CD14-positive monocyte (primary cell): ENCODE results near the gene RASSF5. TPM values are rescaled to one million over a fixed set of nuclear protein-coding genes. Genes with fewer than 3 reads are reported as not detected.
A peak's percentile ranks its signal among the peaks of the same experiment; 100 is the strongest.

Experiments used
- DNase-seq, 3 donors: peaks; one replicate each; pipeline ENCODE4 v3.0.0-alpha.2; 2011 to 2022
- H2AFZ ChIP-seq: 2 replicates; pipeline ENCODE4 v1.6.0; 2012; ENCODE audit warnings: mild to moderate bottlenecking, low read depth, low read length, inconsistent platforms; ENCODE audit not compliant: insufficient read depth, poor library complexity, severe bottlenecking
- H3K27ac ChIP-seq, 2 donors: 1 replicate in 1 of 2; 2 replicates in 1 of 2; pipeline ENCODE4 v1.5.1; 2012 to 2013; ENCODE audit warnings: low read length in 2 of 2, control low read depth in 1 of 2, inconsistent platforms in 1 of 2, low read depth in 1 of 2, mild to moderate bottlenecking in 1 of 2
- H3K27me3 ChIP-seq, 2 donors: one replicate each; pipeline versions ENCODE4 v1.6.0 to v1.6.1; 2011 to 2013; ENCODE audit warnings: low read length in 2 of 2; ENCODE audit not compliant: control insufficient read depth in 2 of 2, insufficient read depth in 2 of 2
- H3K36me3 ChIP-seq, 2 donors: replicated peaks in 1 of 2; 1 replicate in 1 of 2; 2 replicates in 1 of 2; pipeline versions ENCODE4 v1.5.1 to v1.6.1; 2012 to 2013; ENCODE audit warnings: low read length in 2 of 2, control low read depth in 1 of 2, inconsistent platforms in 1 of 2, mild to moderate bottlenecking in 1 of 2; ENCODE audit not compliant: insufficient read depth in 2 of 2, control insufficient read depth in 1 of 2
- H3K4me1 ChIP-seq, 2 donors: 1 replicate in 1 of 2; 2 replicates in 1 of 2; pipeline versions ENCODE4 v1.5.1 to v1.6.1; 2012 to 2013; ENCODE audit warnings: low read length in 2 of 2, control low read depth in 1 of 2, inconsistent platforms in 1 of 2, mild to moderate bottlenecking in 1 of 2, moderate library complexity in 1 of 2; ENCODE audit not compliant: insufficient read depth in 2 of 2, control insufficient read depth in 1 of 2
- H3K4me2 ChIP-seq: replicated peaks from 2 replicates; pipeline ENCODE3; 2012; ENCODE audit warnings: low read length, moderate library complexity, mild to moderate bottlenecking; ENCODE audit not compliant: poor library complexity, severe bottlenecking; ENCODE audit errors: extremely low read depth
- H3K4me3 ChIP-seq, 3 experiments: fragments of 200-600 bp in 1 of 3; sonication (generic) in 1 of 3; replicated peaks in 1 of 3; 1 replicate in 2 of 3; 2 replicates in 1 of 3; pipeline ENCODE4 v1.5.1; 2011 to 2013; ENCODE audit warnings: low read length in 3 of 3, mild to moderate bottlenecking in 3 of 3, control low read depth in 2 of 3, low read depth in 2 of 3, inconsistent platforms in 1 of 3, moderate library complexity in 1 of 3
- H3K79me2 ChIP-seq: 2 replicates; pipeline ENCODE4 v1.6.0; 2012; ENCODE audit warnings: mild to moderate bottlenecking, control low read depth, inconsistent platforms, low read length, moderate library complexity; ENCODE audit not compliant: insufficient read depth
- H3K9ac ChIP-seq: 2 replicates; pipeline ENCODE4 v1.6.0; 2017; ENCODE audit warnings: low read length, mild to moderate bottlenecking; ENCODE audit not compliant: insufficient read depth, poor library complexity, severe bottlenecking
- H3K9me3 ChIP-seq, 2 donors: replicated peaks in 1 of 2; 1 replicate in 1 of 2; 2 replicates in 1 of 2; pipeline versions ENCODE4 v1.5.1 to v1.6.1; 2012 to 2013; ENCODE audit warnings: low read length in 2 of 2, control low read depth in 1 of 2; ENCODE audit not compliant: control insufficient read depth in 1 of 2, insufficient read depth in 1 of 2
- H4K20me1 ChIP-seq: 2 replicates; pipeline ENCODE4 v1.6.0; 2012; ENCODE audit warnings: mild to moderate bottlenecking, low read length, control low read depth, moderate library complexity; ENCODE audit not compliant: insufficient read depth
- H3K27ac Mint-ChIP-seq, 7 donors: one replicate each; pipeline ENCODE4 v1.8.0; 2020; ENCODE audit warnings: mild to moderate bottlenecking in 7 of 7, mixed read lengths in 7 of 7, moderate library complexity in 6 of 7, inconsistent platforms in 2 of 7
- H3K27me3 Mint-ChIP-seq, 3 donors: one replicate each; pipeline ENCODE4 v1.8.0; 2021 to 2022; ENCODE audit warnings: low read depth in 3 of 3, mild to moderate bottlenecking in 3 of 3, mixed read lengths in 3 of 3, moderate library complexity in 3 of 3, inconsistent platforms in 1 of 3
- H3K36me3 Mint-ChIP-seq, 2 donors: one replicate each; pipeline ENCODE4 v1.8.0; 2020; ENCODE audit warnings: mixed read lengths in 2 of 2, inconsistent platforms in 1 of 2, mild to moderate bottlenecking in 1 of 2
- H3K4me1 Mint-ChIP-seq: one replicate; pipeline ENCODE4 v1.8.0; 2020; ENCODE audit warnings: mild to moderate bottlenecking, mixed read lengths
- H3K4me3 Mint-ChIP-seq, 2 donors: one replicate each; pipeline ENCODE4 v1.8.0; 2020; ENCODE audit warnings: mild to moderate bottlenecking in 2 of 2, mixed read lengths in 2 of 2, moderate library complexity in 1 of 2
- H3K9me3 Mint-ChIP-seq, 7 donors: one replicate each; pipeline ENCODE4 v1.8.0; 2020 to 2022; ENCODE audit warnings: mixed read lengths in 7 of 7, mild to moderate bottlenecking in 6 of 7, moderate library complexity in 6 of 7, inconsistent platforms in 2 of 7
- CTCF ChIP-seq: fragments of 200-600 bp; IDR thresholded peaks from one replicate; pipeline ENCODE4 v1.8.0; 2022; ENCODE audit warnings: antibody characterized with exemption, mild to moderate bottlenecking
- WGBS: methylation state at CpG from one replicate; pipeline ENCODE4 v1.1.5; 2013; ENCODE audit warnings: missing lambda C conversion rate; ENCODE audit not compliant: insufficient coverage; 5-methylcytosine and 5-hydroxymethylcytosine counted together
- intact Hi-C, 2 donors: fragments of 100-400 bp; cut with micrococcal nuclease; formaldehyde crosslinking; loops; one replicate each; pipeline versions ENCODE4 v1.15.0 to v1.15.1; 2023
- polyA plus RNA-seq, 3 donors: library from polyadenylated mRNA; depleted of rRNA in 1 of 3; unstranded in 2 of 3; stranded (reverse) in 1 of 3; fragments of 300-500 nt in 2 of 3; fragments of >200 nt in 1 of 3; fragmentation: Illumina TruSeq in 2 of 3; gene quantifications; 1 replicate in 2 of 3; 2 replicates in 1 of 3; pipeline ENCODE4 v1.2.3, GENCODE V29; 2012 to 2021

RASSF5 gene
- polyA plus RNA-seq, 3 donors: 81.6 to 129 (median 127) TPM

GRCh38 chr1:206491616-206492015, 15.7 kb upstream of the RASSF5 start:
- no peak overlapping the region for H3K4me3 ChIP-seq
- intact Hi-C loops: loop anchor here (5.0 kb wide), 2 partner anchors 41 to 91 kb away; no protein-coding TSS in a partner anchor
- H3K9ac ChIP-seq: no peak overlapping the region
- H4K20me1 ChIP-seq: peaks cover 76% of the 10 kb centered on the region
- no peaks in the 10 kb centered on the region for H3K9me3 ChIP-seq
- peaks cover 30 to 33% of the 10 kb centered on the region in 2 donors for H3K4me1 ChIP-seq
- no peak overlapping the region for H2AFZ ChIP-seq
- no peak overlapping the region for H3K4me2 ChIP-seq
- no peaks in the 10 kb centered on the region for H3K27me3 ChIP-seq
- WGBS: 82% methylated on average over 4 of the region's 4 CpGs
- peaks cover 81 to 95% of the 10 kb centered on the region in 2 donors for H3K36me3 ChIP-seq
- Mint-ChIP-seq H3K36me3 (peaks cover 79 to 94% of the 10 kb centered on the region in 2 donors), H3K27ac (peak overlapping the region in 1 of 7 donors; percentile 87), H3K9me3 (no peaks in the 10 kb centered on the region), H3K4me1 (peaks cover 35% of the 10 kb centered on the region), H3K27me3 (peaks cover 0 to 3% (median 0%) of the 10 kb centered on the region in 3 donors), H3K4me3 (no peak overlapping the region)
- DNase-seq: no peak
- no peaks in the 10 kb centered on the region for H3K79me2 ChIP-seq
- no peak overlapping the region for H3K27ac ChIP-seq
- TF ChIP-seq CTCF: no peak

GRCh38 chr1:206492589-206492988, 14.7 kb upstream of the RASSF5 start:
- Mint-ChIP-seq H3K4me1 (peaks cover 31% of the 10 kb centered on the region), H3K36me3 (peaks cover 82 to 95% of the 10 kb centered on the region in 2 donors), H3K27me3 (peaks cover 0 to 3% (median 0%) of the 10 kb centered on the region in 3 donors), H3K27ac (no peak overlapping the region), H3K4me3 (no peak overlapping the region), H3K9me3 (no peaks in the 10 kb centered on the region)
- over 99% methylated on average over 10 of the region's 10 CpGs for WGBS
- H3K4me2 ChIP-seq: no peak overlapping the region
- H3K27ac ChIP-seq: no peak overlapping the region
- intact Hi-C loops: loop anchor here (5.0 kb wide), 2 partner anchors 40 to 90 kb away; no protein-coding TSS in a partner anchor
- peaks cover 75% of the 10 kb centered on the region for H4K20me1 ChIP-seq
- H3K79me2 ChIP-seq: no peaks in the 10 kb centered on the region
- no peaks in the 10 kb centered on the region for H3K27me3 ChIP-seq
- no peak for DNase-seq
- no peak overlapping the region for H3K9ac ChIP-seq
- H3K9me3 ChIP-seq: no peaks in the 10 kb centered on the region
- peaks cover 22 to 27% of the 10 kb centered on the region in 2 donors for H3K4me1 ChIP-seq
- H3K4me3 ChIP-seq: no peak overlapping the region
- H2AFZ ChIP-seq: no peak overlapping the region
- peaks cover 77 to 95% of the 10 kb centered on the region in 2 donors for H3K36me3 ChIP-seq
- no peak for TF ChIP-seq CTCF
